Stimulated activated naive CD8-positive, alpha-beta T cell treated with anti-CD3 and anti-CD28 coated beads, Interleukin-15, amount 100 ng/mL, for 72 hours (primary cell): ENCODE measurements around the gene MYO5B.

Source experiments
- ATAC-seq: fragments of 150-1000 bp; cut with Tn5 transposase; 2 replicates; pipeline ENCODE4 v1.10.0; 2021; ENCODE audit warnings: mild to moderate bottlenecking, moderate library complexity
- DNase-seq, 2 donors: peaks; one replicate each; pipeline ENCODE4 v3.0.0; 2021 to 2022
- H3K27ac Mint-ChIP-seq, 2 donors: one replicate each; pipeline ENCODE4 v1.8.0; 2022; ENCODE audit warnings: mild to moderate bottlenecking in 2 of 2, mixed read lengths in 2 of 2, moderate library complexity in 2 of 2
- H3K27me3 Mint-ChIP-seq: one replicate; pipeline ENCODE4 v1.8.0; 2022; ENCODE audit warnings: mixed read lengths
- H3K4me1 Mint-ChIP-seq: one replicate; pipeline ENCODE4 v1.8.0; 2022; ENCODE audit warnings: mild to moderate bottlenecking, mixed read lengths
- H3K4me3 Mint-ChIP-seq, 2 donors: one replicate each; pipeline ENCODE4 v1.8.0; 2022; ENCODE audit warnings: mild to moderate bottlenecking in 2 of 2, mixed read lengths in 2 of 2, moderate library complexity in 1 of 2
- H3K9me3 Mint-ChIP-seq, 2 donors: one replicate each; pipeline ENCODE4 v1.8.0; 2022; ENCODE audit warnings: mixed read lengths in 2 of 2

MYO5B gene

DNA sequence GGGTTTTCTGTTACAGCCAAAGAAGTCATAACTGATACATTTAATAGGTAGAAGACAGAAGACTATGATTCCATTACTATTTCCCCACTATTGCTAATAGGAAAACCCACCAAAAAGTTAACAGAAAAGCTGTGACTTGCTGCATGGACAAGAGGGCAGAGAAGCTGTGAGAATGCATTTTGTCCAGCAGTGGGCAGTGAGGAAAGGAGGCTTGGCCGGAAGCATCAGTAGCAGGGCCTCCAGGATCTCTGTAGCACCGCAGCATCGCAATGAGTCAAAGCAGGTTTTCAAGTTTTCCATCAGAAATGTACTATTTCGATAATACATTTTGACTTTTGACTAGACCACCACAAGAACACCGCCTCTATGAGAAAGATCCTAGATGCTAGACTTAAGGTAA lies 24.9 kb downstream of the MYO5B start:
- ATAC-seq, result no peak

DNA sequence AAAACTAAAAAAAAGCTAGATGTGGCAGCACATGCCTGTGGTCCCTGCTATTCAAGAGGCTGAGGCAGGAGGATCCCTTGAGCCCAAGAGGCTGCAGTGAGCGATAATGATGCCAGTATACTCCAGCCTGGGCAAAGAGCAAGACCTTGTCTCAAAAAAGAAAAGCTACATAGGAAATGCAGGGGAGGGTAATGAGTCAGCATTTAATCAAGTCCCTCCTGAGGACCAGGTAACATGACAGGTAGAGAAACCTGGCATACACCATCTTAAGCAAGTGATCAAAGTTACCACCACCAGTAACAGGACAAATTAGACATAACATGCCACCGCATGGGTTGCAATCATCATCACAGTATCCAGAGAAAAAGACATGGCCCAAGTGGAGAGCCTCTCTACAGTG lies 25.8 kb downstream of the MYO5B start:
- Mint-ChIP-seq H3K4me1 (peaks cover 4% of the 10 kb centered on the region), H3K27me3 (peaks cover 41% of the 10 kb centered on the region), H3K9me3 (peaks cover 0 to 4% of the 10 kb centered on the region in 2 donors), H3K4me3 (no peak overlapping the region), H3K27ac (no peak overlapping the region)
- ATAC-seq (no peak), DNase-seq (no peak)

More for the DNA sequence above, 24.9 kb downstream of the MYO5B start:
- no peak overlapping the region for H3K27ac Mint-ChIP-seq
- H3K27me3 Mint-ChIP-seq, result peaks cover 36% of the 10 kb centered on the region
- H3K4me1 Mint-ChIP-seq, result peaks cover 4% of the 10 kb centered on the region
- H3K4me3 Mint-ChIP-seq, result no peak overlapping the region
- H3K9me3 Mint-ChIP-seq, result peaks cover 0 to 4% of the 10 kb centered on the region in 2 donors
- DNase-seq, result no peak

DNA sequence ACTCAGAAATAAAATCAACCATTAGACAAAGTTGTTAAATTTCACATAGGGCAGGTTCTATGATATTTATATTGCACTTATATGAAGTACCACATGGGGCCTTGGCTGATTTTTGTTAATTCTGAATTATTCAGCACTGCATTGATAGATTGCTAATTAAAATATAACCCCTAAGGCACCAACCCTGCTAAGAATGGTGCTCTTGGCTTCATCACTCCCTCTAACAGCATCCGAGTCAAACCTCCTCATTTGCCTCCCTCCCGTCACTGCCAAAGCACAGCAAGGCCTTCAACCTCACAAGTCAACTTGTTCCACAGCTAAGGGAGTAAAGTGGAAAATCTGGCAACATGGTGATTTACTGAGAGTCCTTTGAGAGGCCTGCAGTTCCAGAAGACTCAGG lies 27.0 kb downstream of the MYO5B start:
- ATAC-seq, result no peak
- Mint-ChIP-seq H3K27ac (no peak overlapping the region), H3K4me1 (peaks cover 4% of the 10 kb centered on the region), H3K4me3 (no peak overlapping the region), H3K9me3 (peaks cover 0 to 4% of the 10 kb centered on the region in 2 donors), H3K27me3 (peaks cover 45% of the 10 kb centered on the region)
- DNase-seq, result no peak

DNA sequence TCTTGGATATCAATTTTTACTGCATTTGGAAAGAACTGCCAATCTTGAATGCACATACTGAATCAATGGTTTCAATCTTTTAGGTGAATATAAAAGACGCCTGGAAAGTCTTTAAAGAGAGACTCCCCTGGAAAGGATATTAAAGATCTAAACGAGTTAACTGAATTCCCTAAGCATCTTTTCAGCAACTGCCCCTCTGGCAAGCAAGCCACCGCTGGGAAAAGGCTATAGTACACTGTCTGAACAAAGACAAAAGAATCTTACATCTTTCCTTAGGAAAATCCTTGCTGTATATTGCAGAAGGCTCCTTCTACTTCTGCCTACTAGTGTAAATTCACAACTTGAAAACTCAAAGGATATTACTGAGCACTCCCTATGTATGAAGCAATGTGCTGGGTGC lies 28.0 kb downstream of the MYO5B start:
- Mint-ChIP-seq H3K9me3 (peaks cover 0 to 4% of the 10 kb centered on the region in 2 donors), H3K4me1 (no peaks in the 10 kb centered on the region), H3K27ac (no peak overlapping the region), H3K27me3 (peaks cover 44% of the 10 kb centered on the region), H3K4me3 (no peak overlapping the region)
- ATAC-seq (no peak), DNase-seq (no peak)

DNA sequence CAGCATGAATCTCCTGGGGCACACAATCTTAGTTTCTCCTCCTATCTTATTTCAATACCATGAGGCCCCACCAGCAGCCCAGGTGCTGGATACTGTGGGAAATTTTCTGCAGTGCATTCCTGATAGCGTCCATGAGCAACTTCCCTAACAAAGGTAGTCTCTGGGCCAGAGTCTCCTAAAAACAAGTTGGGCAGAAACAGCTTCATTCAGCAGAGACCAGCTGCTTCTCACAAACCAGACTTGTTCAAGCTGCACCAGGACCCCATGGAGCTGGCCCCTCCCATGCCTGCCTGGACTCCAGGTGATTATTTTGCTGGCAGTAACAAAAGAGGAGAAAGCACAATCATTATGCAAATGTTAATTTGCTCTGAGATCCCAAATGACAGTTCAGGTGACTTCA lies 31.4 kb downstream of the MYO5B start:
- H3K27ac Mint-ChIP-seq, result peak overlapping the region in 1 of 2 donors; percentile 52
- no peak for DNase-seq
- no peak overlapping the region for H3K4me3 Mint-ChIP-seq
- no peak for ATAC-seq
- no peaks in the 10 kb centered on the region for H3K9me3 Mint-ChIP-seq
- no peaks in the 10 kb centered on the region for H3K4me1 Mint-ChIP-seq
- peaks cover 59% of the 10 kb centered on the region for H3K27me3 Mint-ChIP-seq

DNA sequence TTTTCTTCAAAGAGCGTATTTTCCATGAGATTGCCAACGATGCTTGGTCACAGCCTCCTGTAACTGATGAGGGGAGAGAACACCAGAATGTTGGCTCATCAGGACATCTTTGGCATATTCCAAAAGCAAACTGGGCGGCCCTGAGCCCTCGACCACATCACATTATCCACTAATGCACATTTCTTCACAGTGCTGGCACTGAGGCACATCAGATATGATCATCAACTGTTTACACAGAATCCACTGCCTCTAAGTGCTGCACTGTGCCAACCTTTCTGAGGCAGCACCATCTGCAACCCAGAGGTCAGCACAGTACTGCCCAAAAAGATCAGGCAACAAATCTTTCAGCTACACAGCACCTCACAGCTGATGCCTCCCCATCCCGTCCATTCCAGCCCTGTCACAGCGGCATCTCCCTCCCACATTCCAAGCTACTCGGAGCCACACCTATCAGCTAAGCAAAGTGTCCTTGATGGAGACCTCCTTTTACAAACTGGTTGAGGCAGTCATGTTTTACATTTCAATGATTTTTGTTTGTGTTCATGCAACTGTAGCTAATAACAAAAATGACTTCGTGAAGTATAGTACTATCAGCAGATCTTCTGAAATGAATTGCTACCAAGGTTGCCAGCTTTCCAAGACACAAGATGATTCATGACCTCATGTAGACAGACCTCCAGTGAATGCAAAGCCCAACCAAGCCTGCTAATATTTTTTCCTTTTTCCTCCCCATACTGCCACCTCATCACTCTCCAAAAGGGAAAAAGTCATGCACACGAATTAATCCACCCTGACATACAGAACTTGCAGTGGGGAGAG lies 32.3 kb downstream of the MYO5B start:
- DNase-seq, result no peak
- no peak for ATAC-seq
- Mint-ChIP-seq H3K4me3 (no peak overlapping the region), H3K27me3 (peaks cover 61% of the 10 kb centered on the region), H3K27ac (no peak overlapping the region), H3K9me3 (no peaks in the 10 kb centered on the region), H3K4me1 (no peaks in the 10 kb centered on the region)

DNA sequence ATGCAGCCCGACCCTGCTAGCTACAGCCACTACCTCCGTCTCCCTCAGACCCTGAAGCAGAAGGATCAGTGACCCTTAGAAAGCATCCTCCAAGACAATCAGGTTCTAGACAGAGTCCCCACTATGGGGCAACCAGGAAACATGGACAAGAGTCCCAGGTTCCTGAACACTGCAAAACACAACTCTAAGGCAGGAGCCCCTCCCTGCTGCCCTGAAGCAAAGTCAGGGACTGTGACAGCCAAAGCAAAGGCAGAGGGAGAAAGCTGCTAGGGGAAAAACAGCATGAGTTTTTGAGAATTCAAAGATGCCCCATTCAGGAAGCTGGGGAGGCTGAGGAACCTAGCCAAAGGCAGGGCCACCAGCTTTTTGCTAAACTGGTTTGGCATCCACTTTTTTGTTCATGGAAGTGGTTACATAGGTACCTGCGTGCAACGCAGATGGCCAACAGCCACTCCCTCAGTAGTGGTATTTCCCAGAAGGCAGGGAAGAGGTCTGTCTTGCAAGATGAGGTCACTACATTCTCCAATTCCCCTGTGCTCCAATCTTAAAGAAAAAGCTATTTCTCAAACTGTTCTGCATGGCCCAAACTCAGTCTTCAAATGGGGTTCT lies 33.2 kb downstream of the MYO5B start:
- Mint-ChIP-seq H3K27ac (no peak overlapping the region), H3K4me3 (no peak overlapping the region), H3K9me3 (no peaks in the 10 kb centered on the region), H3K4me1 (no peaks in the 10 kb centered on the region), H3K27me3 (peaks cover 69% of the 10 kb centered on the region)
- DNase-seq, result no peak
- ATAC-seq, result no peak

DNA sequence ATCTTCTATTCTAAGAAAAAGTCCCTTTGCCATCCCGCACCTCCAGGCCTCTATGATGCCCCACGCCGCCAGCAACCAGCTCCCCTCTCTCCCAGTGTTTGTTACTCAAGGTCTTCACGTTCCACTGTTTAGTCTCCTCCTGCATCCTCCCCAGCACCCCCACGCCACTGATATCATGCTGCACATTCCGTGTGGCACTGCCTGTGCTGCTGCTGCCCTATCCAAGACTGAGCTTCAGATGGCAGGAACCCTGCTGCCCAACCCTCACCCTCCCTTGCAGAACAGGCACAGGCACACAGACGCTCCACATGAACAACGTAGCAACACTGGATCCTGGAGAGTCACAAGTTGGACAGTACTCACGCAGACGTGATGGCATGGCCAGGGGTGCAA lies 35.3 kb downstream of the MYO5B start:
- H3K27ac Mint-ChIP-seq, result no peak overlapping the region
- ATAC-seq, result no peak

DNA sequence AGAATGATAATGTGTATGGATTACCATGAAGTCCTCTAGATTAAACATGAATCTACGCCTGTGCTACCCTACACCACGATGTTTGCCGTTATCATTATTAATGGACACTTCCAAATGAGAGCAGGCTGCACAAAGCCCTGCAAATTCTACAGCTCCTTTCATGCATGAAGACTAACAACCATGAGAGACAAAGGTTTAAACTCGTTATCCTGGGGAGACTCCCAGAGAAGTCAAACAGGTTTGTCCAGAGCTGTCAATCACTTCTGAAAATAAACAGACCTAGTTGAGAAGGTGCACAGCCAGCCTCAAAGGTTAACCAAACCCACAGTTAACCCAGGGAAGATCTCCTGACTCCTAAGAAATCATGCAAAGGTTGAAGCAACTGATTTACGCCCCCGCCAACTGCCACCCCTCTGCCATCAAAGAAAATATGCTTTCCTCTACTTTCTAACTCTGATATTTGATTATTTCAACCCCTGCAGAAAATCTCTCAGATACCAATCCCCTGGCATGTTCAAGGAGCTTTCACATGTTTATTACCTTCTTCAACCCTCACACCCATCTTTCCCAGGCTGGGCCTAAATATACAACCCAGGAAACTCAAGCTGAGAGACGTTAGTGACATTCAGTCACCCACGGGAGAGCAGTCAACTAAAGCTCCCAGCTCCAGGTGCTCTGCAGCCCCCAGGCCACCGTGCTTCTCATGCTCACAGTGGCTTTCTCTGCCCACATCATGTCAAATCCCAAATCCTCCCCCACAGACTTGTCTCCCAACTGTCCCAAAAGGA lies 35.9 kb downstream of the MYO5B start:
- Mint-ChIP-seq H3K4me1 (no peaks in the 10 kb centered on the region), H3K27me3 (peaks cover 52% of the 10 kb centered on the region), H3K27ac (no peak overlapping the region), H3K4me3 (no peak overlapping the region), H3K9me3 (no peaks in the 10 kb centered on the region)
- DNase-seq, result no peak
- no peak for ATAC-seq

More for the DNA sequence above, 35.3 kb downstream of the MYO5B start:
- Mint-ChIP-seq H3K9me3 (no peaks in the 10 kb centered on the region), H3K4me1 (no peaks in the 10 kb centered on the region), H3K27me3 (peaks cover 53% of the 10 kb centered on the region), H3K4me3 (no peak overlapping the region)
- DNase-seq, result no peak

DNA sequence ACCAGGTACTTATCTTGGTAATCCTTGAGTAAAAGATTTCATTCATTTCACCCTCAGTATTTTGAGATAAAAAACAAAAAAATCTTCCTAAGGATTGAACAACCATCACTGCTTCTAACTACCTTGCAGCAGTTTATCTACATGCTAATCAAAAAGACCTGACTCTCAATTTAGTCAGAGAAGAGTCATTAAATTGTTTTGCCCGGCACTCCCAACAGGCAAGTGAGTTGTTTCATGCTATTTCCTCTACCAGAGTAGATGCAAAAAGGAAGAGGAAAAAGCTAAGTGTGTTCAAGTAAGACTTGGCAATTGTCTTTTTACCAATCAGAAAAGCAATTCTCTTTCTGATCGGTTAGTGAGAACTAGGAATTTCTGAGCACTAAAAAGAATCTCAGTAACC lies 39.5 kb downstream of the MYO5B start:
- Mint-ChIP-seq H3K27me3 (peaks cover 29% of the 10 kb centered on the region), H3K27ac (no peak overlapping the region), H3K9me3 (no peaks in the 10 kb centered on the region), H3K4me1 (no peaks in the 10 kb centered on the region), H3K4me3 (no peak overlapping the region)
- DNase-seq, result no peak
- ATAC-seq, result no peak

DNA sequence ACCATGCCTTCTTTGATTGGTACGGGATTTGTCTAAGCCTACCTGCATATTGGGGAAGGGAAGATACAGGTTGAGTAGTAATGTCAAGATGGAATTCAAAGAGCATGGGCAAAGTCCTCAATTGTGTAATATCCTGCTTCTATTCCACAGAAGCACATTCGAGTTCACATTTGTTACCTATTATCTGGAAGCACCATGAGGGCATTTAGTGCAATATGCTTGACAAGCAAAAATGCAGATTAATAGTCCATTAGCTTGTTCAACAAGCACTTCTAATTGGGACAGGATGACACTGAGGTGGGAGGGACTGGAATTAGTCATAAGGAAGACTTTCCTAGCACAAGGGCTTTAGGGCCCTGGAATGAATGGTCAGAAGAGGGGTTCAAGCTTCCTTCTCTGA lies 40.5 kb downstream of the MYO5B start:
- no peak for DNase-seq
- H3K27ac Mint-ChIP-seq, result no peak overlapping the region
- no peak overlapping the region for H3K4me3 Mint-ChIP-seq
- peaks cover 23% of the 10 kb centered on the region for H3K27me3 Mint-ChIP-seq
- ATAC-seq, result no peak
- H3K4me1 Mint-ChIP-seq, result no peaks in the 10 kb centered on the region
- no peaks in the 10 kb centered on the region for H3K9me3 Mint-ChIP-seq

DNA sequence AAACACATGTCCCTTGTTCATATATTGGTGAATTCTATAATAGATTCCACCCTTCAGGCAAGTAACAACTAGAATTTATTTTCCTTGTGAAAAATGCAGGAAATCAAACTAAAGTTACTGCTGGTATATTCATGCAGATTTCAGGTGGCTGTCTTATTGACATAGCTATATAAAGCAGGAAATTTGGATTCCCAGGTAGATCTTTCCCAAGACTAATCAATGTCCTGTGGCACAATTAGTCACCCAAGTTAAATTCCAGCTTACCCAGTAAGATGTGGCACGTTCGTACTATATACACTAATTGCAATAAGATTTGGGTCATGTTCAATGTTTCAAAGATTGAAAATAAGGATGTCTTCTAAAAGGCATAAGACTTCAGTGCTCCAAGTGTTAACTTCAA lies 42.0 kb downstream of the MYO5B start:
- no peak for ATAC-seq
- H3K27ac Mint-ChIP-seq, result no peak overlapping the region
- H3K4me1 Mint-ChIP-seq, result no peaks in the 10 kb centered on the region
- no peaks in the 10 kb centered on the region for H3K9me3 Mint-ChIP-seq
- H3K27me3 Mint-ChIP-seq, result peaks cover 17% of the 10 kb centered on the region
- DNase-seq, result no peak
- no peak overlapping the region for H3K4me3 Mint-ChIP-seq

DNA sequence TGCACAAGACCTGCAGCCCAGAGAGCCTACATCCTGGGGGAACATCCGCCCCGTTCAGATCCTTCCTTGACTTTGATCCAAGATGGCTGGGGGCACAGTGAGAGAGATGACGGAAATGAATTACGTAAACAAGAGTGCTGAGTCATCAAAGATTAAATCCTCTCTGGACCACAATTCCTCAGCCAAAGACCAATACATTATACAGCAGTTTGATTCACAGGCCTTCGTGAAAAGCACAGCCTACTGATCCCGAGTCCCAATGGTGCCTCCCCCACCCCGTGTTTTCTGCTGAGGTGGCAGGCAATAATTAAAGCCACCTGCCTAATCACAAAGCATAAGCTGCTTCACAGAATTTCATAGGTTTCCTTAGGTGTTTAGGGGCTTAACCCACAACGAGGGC lies 43.0 kb downstream of the MYO5B start:
- DNase-seq (no peak), ATAC-seq (no peak)
- Mint-ChIP-seq H3K4me1 (no peaks in the 10 kb centered on the region), H3K4me3 (no peak overlapping the region), H3K27me3 (peaks cover 17% of the 10 kb centered on the region), H3K9me3 (peaks cover 0 to 10% of the 10 kb centered on the region in 2 donors), H3K27ac (no peak overlapping the region)

DNA sequence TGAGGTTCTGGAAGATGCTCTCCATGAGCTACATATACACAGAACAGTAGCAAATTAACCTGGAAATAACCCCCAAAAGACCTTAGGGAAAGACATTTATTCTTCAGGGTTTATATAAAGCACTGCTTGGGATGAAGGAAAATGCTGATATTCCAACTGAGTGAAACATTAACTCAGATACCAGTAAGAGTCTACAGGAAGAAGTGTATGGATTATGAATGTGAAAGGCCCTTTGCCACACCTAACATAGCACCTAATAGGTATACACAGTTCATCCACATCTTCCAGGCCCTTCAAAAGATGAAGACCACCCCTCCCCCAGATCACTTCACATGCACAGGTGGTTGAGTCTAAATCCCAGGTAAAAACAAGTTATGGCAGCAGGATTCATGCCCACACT lies 50.4 kb downstream of the MYO5B start:
- ATAC-seq, result no peak

DNA sequence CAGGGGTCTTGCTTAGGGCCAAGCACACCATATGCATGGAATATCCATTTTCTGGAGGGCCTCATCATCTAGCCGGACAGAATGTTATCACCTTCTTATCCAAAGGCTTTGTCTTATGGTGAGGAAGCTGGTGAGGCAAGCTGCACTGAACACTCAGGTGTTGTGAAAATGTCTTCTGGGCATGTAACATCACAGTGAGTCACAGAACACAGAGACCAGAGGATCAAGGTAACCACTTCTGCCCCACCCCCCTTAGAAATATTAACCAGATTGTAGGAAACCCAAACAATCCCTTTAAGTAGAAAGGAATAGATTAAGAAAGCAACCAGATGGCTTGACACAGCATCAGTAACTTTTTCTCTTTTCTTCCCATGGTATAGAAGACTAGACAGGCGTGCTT lies 51.1 kb downstream of the MYO5B start:
- no peak for ATAC-seq
- no peaks in the 10 kb centered on the region for H3K4me1 Mint-ChIP-seq
- peaks cover 68% of the 10 kb centered on the region for H3K27me3 Mint-ChIP-seq
- H3K27ac Mint-ChIP-seq, result no peak overlapping the region
- DNase-seq, result no peak
- H3K4me3 Mint-ChIP-seq, result no peak overlapping the region
- H3K9me3 Mint-ChIP-seq, result peaks cover 0 to 11% of the 10 kb centered on the region in 2 donors

More for the DNA sequence above, 50.4 kb downstream of the MYO5B start:
- DNase-seq, result no peak
- H3K27ac Mint-ChIP-seq, result no peak overlapping the region
- H3K27me3 Mint-ChIP-seq, result peaks cover 61% of the 10 kb centered on the region
- H3K9me3 Mint-ChIP-seq, result peaks cover 0 to 11% of the 10 kb centered on the region in 2 donors
- H3K4me1 Mint-ChIP-seq, result no peaks in the 10 kb centered on the region
- H3K4me3 Mint-ChIP-seq, result no peak overlapping the region

DNA sequence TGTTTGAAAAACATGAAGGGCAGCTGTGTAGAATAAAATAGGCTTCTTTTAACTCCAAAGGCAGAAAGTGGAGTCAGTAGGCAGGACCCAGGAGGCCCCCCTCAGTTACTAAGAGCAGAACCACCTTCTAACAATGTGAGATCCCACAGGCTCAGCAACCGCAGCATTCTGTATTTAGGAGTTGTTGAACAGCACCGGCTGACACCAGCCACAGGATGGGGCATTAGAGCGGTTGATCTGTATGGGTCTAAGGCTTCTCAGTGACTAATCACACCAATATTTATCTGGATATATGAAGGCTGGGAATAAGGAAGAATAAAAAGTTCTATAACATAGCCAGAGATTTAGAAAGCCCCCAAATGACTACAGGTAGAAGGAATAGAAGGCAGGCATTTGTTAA lies 51.7 kb downstream of the MYO5B start:
- no peak overlapping the region for H3K27ac Mint-ChIP-seq
- DNase-seq (no peak), ATAC-seq (no peak)
- no peak overlapping the region for H3K4me3 Mint-ChIP-seq
- H3K9me3 Mint-ChIP-seq, result peaks cover 0 to 11% of the 10 kb centered on the region in 2 donors
- no peaks in the 10 kb centered on the region for H3K4me1 Mint-ChIP-seq
- peaks cover 73% of the 10 kb centered on the region for H3K27me3 Mint-ChIP-seq
